Skeletal muscle cell (primary cell): ENCODE data around the gene KLK4.
"Not testable (repeated sequence)": the region's sequence is repeated elsewhere in the genome, so short reads cannot be mapped to it uniquely, and the experiment has no call there.

Experiments
- DNase-seq: peaks from one replicate; pipeline ENCODE4 v3.0.0-alpha.2; 2010; ENCODE audit warnings: low read depth
- H3K4me3 ChIP-seq: 2 replicates; pipeline ENCODE4 v1.5.1; 2011; ENCODE audit warnings: low read depth, mild to moderate bottlenecking, control low read depth, low read length, moderate library complexity

KLK4 gene

DNA sequence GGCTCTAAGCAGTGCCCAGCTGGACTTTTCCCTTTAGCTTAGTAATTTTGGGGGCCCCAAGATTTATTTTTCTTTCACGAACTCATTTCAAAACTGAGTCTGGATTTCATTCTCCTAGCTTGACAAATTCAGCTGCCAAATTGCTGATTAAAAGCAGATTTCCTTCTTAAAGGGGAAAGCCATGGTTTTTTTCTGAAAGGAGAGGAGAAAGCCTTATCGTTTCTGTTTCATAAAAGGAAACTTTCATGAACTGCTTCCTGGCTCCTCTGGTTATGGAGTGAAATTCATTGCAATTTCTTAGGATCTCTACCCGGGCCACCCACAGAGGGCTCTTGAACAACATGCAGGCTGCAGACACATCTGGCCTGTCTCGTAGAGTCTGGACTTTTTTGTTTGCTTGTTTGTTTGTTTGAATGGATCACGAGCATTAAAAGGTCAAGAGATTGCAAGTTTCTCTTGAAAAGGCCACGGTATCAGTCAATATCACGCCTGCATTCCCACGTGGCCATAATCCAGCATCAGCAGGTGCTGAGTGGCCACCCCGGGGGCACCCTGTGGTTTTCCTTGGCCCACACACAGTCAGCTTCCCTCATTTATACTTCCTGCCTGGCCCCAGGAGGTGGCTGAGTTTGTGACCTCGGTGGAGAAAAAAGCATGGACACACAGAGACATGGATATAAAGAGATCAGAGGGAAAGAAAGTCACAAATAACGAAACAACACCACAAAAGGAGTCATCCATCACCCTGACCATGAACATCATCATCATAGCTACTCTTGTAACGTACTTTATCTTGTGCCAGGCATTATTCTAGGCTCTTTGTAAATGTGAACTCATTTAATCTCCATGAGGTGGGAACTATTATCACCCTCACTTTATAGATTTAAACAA lies 10.5 kb upstream of the KLK4 start:
- no peak for DNase-seq
- H3K4me3 ChIP-seq, result no peak overlapping the region

DNA sequence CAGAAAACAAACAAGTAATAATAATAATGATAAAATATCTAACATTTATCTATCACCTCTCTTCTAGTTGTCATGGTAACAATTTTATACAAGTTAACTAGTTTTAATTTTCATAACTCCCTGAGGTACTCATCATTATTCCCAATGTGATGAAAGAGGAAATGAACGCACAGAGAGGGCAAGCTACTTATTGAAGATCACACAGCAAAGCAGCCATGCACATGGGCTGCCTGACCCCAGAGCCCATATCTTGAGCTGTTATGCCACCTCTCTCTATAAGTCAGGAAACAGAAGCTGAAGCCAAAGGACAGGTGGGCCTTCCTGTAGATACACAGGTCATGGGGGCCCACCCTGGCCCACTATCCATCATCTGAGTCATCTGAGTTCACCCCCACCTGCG lies 4.9 kb upstream of the KLK4 start:
- H3K4me3 ChIP-seq, result no peak overlapping the region
- DNase-seq, result no peak

DNA sequence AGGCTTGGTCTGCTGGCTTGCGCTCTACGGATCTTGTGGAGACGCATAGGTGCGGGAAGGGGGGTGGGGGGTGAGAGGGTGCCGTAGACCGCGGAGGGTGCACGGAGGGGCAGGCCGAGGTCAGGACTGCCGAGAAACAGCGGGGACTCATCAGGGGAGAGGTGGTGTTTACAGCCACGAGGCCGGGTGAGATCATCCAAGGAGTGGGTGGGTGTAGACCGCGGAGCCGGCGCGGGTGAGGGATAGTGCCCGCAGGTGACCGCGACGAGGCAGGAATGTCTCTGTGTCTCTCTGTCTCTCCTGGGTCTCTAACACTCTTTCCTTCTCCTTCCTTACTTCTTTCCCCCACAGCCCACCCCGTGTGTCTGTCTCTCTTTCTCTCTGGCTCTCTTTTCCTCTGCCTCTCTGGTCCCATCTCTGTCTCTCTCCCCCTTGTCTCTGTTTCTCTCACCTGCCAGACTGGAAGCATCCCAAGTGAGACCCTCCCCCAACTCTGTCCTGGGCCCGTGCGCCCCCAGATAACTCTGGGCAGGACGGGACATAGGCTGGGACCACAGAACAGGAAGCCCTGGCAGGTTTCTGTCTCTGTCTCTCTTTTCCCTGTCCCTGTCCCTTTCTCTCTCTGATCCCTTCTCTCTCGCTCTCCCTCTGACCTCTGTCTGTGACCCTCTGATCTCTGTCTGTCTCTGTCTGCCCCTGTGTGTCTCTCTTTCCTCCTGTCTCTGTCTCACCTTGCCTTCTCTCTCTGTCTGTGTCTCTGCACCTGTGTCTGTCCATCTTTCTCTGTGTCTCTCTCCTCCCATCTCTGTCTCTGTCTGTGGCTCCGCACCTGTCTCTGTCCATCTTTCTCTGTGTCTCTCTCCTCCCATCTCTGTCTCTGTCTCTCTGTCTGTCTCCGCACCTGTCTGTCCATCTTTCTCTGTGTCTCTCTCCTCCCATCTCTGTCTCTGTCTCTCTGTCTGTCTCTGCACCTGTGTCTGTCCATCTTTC lies 1.8 kb upstream of the KLK4 start:
- no peak overlapping the region for H3K4me3 ChIP-seq
- DNase-seq, result no peak

DNA sequence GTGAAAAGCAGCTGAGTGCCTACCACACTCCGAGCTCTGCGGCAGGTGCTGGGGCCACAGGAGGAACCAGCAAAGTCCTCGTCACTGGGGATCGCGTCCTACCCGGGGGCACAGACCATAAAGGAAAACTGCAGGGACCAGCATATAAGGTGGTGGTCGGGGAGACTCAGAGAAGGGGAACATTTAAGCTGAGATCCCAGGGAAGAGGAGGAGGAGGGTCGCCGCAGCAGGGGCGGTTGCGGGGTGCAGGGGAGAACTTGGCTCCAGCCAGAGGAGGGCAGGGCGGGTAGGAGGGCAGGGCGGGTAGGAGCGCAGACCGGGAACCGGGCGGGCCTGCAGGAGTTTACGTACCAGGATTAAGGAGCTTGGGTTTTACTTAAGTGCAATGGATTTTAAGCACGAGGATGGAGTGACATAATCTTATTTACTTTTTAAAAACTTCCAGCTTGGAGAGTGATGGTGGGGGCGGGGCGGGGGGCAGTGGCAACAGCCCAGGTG lies 956 bp upstream of the KLK4 start:
- no peak for DNase-seq
- H3K4me3 ChIP-seq, result no peak overlapping the region

DNA sequence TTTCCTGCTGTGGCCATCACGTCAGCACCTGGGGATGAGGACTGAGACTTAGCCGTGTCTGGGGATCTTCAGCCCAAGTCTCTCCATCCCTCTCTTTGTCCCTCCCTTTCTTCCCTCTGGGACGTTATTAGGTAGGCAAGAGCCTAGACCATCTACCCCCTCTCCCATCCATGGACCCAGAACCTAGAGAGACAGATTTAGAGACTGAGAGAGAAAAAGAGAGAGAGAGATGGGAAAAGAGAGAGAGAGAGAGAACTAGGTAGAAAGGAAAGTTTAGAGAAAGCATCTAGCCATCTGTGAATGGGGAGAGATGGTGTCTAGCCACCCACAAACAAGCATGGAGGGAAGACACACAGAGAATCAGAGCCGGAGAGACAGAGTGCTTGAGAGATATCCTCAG lies 473 bp downstream of the KLK4 start:
- no peak for DNase-seq
- H3K4me3 ChIP-seq, result no peak overlapping the region

DNA sequence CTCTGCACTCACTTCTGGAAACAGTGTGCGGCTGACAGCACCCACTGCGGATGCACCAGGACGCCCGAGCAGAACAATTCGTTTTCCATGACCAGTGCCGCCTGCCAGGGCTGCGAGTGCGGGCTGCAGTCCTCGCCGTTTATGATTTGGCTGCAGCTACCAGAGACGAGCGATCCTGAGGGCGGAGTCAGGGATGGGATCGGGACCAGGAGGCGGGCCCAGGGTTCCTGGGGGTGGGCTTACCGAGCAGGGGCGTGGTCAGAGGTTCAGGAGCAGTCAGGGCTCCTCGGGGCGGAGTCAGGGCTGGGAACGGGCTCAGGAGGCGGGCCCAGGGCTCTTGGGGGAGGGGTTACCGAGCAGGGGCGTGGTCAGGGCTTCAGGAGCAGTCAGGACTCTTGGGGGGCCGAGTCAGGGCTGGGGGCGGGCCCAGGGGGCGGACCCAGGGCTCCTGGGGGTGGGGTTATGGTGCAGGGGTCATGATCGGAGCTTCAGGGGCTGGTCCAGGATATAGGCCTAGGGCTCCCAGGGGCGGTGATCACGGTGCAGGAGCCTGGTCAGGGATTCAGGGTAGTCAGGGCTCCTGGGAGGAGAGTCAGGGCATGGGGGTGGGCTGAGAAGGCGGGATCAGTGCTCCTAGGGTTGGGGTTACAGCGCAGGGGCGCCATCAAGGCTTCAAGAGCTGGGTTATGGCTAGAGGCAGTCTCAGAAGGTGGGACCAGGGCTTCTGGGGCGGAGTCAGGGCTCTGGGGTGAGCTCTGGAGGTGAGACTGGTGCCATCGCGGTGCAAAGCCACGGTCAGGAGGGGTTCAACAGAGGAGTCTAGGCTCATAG lies 1.7 kb downstream of the KLK4 start:
- no peak overlapping the region for H3K4me3 ChIP-seq
- DNase-seq, result no peak

DNA sequence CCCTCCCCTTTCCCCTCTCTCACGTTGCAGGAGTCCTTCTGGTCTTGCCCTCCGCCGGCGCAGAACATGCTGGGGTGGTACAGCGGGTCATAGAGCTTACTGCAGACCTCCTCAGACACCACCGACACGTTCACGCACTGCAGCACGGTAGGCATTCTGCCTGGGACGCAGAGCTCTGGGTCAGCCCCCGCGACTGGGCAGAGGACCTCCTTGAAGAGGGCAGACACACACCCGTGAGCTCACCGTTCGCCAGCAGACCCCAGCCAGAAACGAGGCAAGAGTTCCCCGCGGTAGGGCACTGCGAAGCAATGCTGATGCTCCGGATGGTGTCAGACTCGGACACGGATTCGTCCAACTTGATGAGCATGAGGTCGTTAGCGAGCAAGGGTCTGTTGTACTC lies 2.9 kb downstream of the KLK4 start:
- H3K4me3 ChIP-seq, result no peak overlapping the region
- no peak for DNase-seq

DNA sequence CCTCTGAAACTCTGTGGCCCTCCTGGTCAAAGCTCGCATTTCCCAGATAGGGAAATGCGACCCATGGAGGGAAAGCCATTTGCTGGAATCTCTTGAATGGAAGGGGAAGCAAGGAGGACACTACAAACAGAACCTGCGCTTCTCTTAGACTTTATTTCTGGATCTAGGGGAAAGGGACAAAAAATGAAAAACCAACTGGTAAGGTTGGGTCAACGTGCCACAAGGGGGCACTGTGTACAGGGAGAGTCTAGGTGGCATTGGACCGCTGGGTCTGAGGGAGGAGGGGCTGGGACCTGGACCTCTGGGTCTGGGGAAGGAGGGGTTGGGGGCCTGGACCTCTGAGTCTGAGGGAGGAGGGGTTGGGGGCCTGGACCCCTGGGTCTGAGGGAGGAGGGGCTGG lies 5.0 kb downstream of the KLK4 start:
- H3K4me3 ChIP-seq, result no peak overlapping the region
- DNase-seq, result no peak

DNA sequence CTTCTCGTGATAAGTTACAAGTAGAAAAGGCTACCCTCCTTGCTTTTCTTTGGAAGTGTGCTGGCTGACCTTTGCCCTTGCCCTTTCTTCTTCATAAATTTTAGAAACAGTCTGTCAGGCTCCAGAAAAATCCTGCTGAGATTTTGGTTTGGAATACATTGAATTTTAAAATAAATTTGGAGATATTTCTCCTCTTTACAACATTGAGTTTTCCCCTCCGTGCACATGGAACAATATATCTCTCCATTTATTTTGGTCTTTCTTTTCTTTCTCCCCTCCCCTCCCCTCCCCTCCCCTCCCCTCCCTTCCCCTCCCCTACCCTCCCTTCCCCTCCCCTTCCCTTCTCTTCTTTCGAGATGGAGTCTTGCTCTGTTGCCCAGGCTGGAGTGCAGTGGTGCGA lies 8.6 kb downstream of the KLK4 start:
- no peak for DNase-seq
- H3K4me3 ChIP-seq, result no peak overlapping the region

DNA sequence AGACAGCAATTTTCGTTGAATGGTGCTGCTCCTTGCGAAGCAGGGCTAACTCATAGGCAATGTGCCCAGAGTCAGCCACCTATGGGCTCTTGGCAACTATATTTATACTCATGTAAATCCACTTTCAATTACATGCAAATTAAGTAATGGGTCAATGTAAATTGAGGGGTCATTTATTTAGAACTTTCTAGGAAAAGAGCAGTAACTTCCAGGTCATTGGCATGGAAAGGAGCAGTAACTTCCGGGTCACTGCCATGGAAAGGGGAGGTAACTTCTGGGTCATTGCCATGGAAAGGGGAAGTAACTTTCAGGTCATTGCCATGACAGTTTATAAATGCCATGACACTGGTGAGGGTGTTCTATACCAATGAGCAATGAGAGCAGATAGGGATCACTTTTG lies 11.6 kb downstream of the KLK4 start:
- no peak for DNase-seq
- H3K4me3 ChIP-seq, result no peak overlapping the region

DNA sequence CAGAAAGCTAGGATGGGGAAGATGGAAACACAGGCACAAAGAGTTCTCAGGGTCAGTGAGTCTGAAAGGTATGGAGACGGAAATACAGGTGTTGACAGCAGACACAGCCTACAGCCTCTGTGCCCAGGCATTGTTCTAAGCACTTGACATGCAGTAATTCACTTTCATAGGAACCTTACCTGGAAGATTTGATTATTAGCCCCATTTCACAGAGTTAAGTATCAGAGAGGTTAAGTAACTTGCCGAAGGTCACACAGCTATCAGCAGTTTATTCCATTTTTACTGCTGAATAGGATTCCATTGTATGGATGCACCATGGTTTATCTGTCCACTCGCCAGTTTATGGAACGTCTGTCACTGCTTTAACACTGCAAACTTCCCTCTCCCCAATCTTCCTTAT lies 13.2 kb downstream of the KLK4 start:
- no peak for DNase-seq

DNA sequence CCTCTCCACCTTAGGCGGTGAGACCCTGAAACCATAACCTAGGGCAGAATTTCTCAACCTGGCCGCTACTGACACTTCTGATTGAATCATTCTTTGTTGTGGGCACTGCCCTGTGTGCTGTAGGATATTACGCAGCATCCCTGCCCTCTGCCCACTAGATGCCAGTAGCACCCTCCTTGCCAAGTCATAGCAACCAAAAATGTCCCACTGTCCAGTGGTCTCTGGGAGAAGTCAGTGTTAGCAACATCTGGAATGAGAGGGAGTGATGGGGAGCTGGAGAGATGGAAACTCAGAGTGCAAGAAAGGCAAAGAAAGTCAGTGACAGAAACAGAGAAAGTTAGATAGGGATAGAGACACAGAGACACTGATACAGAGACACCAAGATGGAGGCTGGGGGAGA lies 13.6 kb downstream of the KLK4 start:
- no peak for DNase-seq
- no peak overlapping the region for H3K4me3 ChIP-seq

More for the DNA sequence above, 13.2 kb downstream of the KLK4 start:
- H3K4me3 ChIP-seq, result no peak overlapping the region

DNA sequence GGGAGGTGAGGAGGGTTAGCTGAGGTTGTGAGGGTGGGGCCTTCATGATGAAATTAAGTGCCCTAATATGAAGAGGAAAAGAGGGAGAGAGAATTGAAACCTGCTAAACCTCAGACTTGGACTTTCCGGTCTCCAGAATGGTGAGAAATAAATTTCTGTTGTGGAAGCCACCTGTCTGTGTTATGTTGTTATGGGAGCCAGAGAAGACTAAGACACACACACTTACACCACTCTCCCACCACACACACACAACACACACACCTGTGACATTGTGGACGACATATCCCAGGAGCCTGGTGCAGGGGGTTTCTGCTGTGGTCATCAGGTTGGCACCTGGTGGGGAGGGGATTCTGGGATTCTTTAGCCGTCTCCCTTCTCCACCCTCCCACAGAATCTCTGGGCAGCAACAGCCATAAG lies 14.0 kb downstream of the KLK4 start:
- no peak overlapping the region for H3K4me3 ChIP-seq
- no peak for DNase-seq

DNA sequence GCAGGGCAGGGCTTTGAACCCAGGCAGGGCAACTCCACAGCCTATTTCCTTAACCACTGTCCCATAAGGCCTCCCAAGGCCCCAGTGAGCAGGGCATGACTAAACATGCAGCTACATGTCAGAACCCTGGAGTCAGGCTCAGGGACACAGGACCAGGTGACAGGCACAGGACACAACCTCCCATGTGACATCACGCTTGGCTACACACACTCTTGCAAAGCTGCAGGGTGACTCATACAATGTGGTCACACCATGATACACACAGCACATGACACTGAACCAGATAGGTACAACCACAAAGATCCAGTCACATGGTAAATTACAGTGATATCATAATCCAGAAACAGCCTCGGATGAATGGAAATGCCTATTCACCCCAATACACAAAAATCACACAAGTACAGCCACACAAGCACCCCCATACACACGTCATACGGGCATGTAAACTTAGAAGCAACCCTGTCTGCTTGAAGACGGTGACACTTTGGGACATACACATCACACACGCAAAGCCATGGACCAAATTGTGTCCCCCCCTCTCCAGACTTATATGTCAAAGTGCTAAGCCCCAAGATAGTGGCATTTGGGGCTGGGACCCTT lies 14.5 kb downstream of the KLK4 start:
- no peak overlapping the region for H3K4me3 ChIP-seq
- no peak for DNase-seq

DNA sequence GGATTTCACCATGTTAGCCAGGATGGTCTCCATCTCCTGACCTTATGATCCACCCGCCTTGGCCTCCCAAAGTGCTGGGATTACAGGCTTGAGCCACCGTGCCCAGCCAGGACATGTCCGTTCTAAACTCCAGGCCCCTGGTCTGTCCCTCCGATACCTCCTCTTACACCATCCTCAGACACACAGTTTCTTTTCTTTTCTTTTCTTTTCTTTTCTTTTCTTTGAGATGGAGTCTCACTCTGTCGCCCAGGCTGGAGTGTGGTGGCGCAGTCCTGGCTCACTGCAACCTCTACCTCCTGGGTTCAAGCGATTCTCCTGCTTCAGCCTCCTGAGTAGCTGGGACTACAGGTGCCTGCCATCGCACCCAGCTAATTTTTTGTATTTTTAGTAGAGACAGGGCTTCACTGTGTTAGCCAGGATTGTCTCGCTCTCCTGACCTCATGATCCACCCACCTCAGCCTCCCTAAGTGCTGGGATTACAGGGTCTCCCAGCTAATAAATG lies 15.1 kb downstream of the KLK4 start:
- DNase-seq, H3K4me3 ChIP-seq: not testable (repeated sequence)

DNA sequence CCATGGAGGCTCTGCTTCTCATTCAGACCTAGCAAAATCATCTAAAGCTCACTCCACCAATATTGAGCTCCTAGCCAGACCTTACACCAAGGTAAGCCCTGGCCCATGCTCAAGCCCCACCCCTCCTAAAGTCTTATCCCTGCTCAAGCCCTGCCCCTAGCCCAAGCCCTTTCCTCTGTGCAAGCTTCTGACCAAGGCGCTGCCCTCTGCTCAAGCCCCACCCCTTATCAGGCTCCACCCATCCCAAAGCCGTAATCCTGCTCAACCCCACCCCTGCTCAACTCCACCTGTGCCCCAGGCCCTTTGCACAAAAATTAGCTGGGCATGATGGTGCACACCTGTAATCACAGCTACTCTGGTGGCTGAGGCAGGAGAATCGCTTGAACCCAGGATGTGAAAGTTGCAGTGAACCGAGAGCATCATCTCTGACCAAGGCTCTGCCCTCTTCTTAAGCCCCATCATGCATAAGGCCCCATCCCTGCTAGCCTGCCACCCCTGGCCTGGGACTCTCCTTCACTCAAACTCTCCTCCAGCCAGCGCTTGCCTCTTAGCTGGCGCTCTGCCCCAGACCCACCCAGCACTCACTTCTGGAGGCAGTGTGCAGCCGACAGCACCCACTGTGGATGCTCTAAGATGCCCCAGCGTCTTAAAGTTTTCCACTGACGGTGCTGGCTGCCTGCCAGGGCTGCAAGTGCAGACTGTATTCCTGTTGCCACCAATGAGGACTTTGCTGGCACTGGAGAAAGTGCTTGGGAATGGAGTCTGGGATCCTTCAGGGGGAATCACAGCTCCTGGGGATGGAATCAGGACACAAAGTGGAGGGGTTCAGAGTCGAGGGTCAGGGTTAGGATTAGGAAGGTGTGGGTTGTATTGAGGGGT lies 16.5 kb downstream of the KLK4 start:
- no peak overlapping the region for H3K4me3 ChIP-seq

DNA sequence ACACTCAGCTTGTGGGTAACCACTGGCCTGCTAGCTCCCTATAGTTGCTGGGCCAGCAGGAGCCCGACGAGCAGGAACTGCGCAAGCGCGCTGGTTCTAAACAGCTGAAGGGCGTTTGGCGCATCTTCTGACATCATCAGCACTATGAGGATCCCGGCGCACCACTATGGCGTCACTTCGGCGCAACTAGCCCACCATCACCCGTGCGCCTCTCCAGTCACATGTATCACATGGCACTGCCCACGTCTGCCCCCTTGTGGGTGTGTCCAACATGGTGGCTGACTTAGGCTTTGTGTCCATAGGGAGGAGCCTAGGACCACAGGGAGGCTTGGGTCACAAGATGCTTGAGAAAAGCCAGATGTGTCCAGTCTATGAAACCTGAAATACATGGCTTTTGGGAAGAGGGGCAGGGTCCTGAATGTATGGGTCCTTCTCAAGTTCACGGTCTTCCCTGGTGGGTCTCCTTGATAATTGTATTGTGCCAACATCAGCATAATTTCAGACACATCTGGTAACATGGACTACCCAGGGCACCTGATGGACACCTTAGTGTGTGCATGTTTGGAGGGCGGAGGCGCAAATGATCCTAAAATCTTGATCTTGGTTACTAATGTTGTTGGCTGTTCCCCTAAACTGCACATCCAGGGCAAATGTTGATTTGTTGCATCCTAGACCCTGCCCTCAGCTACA lies 18.0 kb downstream of the KLK4 start:
- DNase-seq, result no peak
- no peak overlapping the region for H3K4me3 ChIP-seq

More for the DNA sequence above, 16.5 kb downstream of the KLK4 start:
- no peak for DNase-seq
